Measurements from ENCODE around the gene RASL10A. TPM values are rescaled to one million over a fixed set of nuclear protein-coding genes. Genes with fewer than 3 reads are reported as not detected.

Gene RASL10A
- total RNA-seq, 1 experiment from 2014 or later = 1.6 TPM

GRCh38 chr22:29334696-29335344, 19.3 kb upstream of the RASL10A start:
- no peak overlapping the region for H3K4me3 Mint-ChIP-seq (ENCODE audit: low read depth, unreplicated experiment)
- peaks cover 35% of the 10 kb centered on the region for H3K36me3 Mint-ChIP-seq (ENCODE audit: insufficient read depth, unreplicated experiment)
- H3K4me1 Mint-ChIP-seq (ENCODE audit: low read depth, unreplicated experiment) = no peaks in the 10 kb centered on the region
- no peak for DNase-seq
- CTCF ChIA-PET = interaction anchor here (0.6 kb wide), 2 partner anchors 20 to 1717 kb away, joined by 3 to 10 read pairs; no protein-coding TSS in a partner anchor
- TF ChIP-seq, protein P1, sequence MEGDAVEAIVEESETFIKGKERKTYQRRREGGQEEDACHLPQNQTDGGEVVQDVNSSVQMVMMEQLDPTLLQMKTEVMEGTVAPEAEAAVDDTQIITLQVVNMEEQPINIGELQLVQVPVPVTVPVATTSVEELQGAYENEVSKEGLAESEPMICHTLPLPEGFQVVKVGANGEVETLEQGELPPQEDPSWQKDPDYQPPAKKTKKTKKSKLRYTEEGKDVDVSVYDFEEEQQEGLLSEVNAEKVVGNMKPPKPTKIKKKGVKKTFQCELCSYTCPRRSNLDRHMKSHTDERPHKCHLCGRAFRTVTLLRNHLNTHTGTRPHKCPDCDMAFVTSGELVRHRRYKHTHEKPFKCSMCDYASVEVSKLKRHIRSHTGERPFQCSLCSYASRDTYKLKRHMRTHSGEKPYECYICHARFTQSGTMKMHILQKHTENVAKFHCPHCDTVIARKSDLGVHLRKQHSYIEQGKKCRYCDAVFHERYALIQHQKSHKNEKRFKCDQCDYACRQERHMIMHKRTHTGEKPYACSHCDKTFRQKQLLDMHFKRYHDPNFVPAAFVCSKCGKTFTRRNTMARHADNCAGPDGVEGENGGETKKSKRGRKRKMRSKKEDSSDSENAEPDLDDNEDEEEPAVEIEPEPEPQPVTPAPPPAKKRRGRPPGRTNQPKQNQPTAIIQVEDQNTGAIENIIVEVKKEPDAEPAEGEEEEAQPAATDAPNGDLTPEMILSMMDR (IDR thresholded peaks at IDR 0.05; ENCODE audit: unreplicated experiment) = no peak
- intact Hi-C loops (cut with micrococcal nuclease; ENCODE audit: unreplicated experiment) = no loop called here
- no peak overlapping the region for H3K27ac Mint-ChIP-seq (ENCODE audit: unreplicated experiment)
- BruUV-seq (replicated peaks) = no TSS peak
- no peaks in the 10 kb centered on the region for H3K27me3 Mint-ChIP-seq (ENCODE audit: unreplicated experiment)
- no peaks in the 10 kb centered on the region for H3K9me3 Mint-ChIP-seq (ENCODE audit: low read depth, unreplicated experiment)

GRCh38 chr22:29334148-29334547, 18.7 kb upstream of the RASL10A start:
- no peak overlapping the region for H3K27ac Mint-ChIP-seq (ENCODE audit: unreplicated experiment)
- CTCF ChIA-PET = interaction anchor here (0.6 kb wide), 1 partner anchor 1718 kb away, joined by 10 read pairs; no protein-coding TSS in a partner anchor
- no peaks in the 10 kb centered on the region for H3K4me1 Mint-ChIP-seq (ENCODE audit: low read depth, unreplicated experiment)
- intact Hi-C loops (cut with micrococcal nuclease; ENCODE audit: unreplicated experiment) = no loop called here
- no peak overlapping the region for H3K4me3 Mint-ChIP-seq (ENCODE audit: low read depth, unreplicated experiment)
- BruUV-seq (replicated peaks) = no TSS peak
- no peaks in the 10 kb centered on the region for H3K9me3 Mint-ChIP-seq (ENCODE audit: low read depth, unreplicated experiment)
- H3K36me3 Mint-ChIP-seq (ENCODE audit: insufficient read depth, unreplicated experiment) = peaks cover 40% of the 10 kb centered on the region
- no peak for DNase-seq
- TF ChIP-seq, protein P1 (IDR thresholded peaks at IDR 0.05; ENCODE audit: unreplicated experiment) = no peak
- no peaks in the 10 kb centered on the region for H3K27me3 Mint-ChIP-seq (ENCODE audit: unreplicated experiment)

- no peak for DNase-seq
- TF ChIP-seq, protein P1 (IDR thresholded peaks at IDR 0.05; ENCODE audit: unreplicated experiment) = no peak
- no peaks in the 10 kb centered on the region for H3K4me1 Mint-ChIP-seq (ENCODE audit: low read depth, unreplicated experiment)
- CTCF ChIA-PET = no interaction called here
- no peak overlapping the region for H3K27ac Mint-ChIP-seq (ENCODE audit: unreplicated experiment)
- no peaks in the 10 kb centered on the region for H3K9me3 Mint-ChIP-seq (ENCODE audit: low read depth, unreplicated experiment)
- H3K27me3 Mint-ChIP-seq (ENCODE audit: unreplicated experiment) = no peaks in the 10 kb centered on the region
- no peak overlapping the region for H3K4me3 Mint-ChIP-seq (ENCODE audit: low read depth, unreplicated experiment)
- no TSS peak for BruUV-seq (replicated peaks)
- H3K36me3 Mint-ChIP-seq (ENCODE audit: insufficient read depth, unreplicated experiment) = peaks cover 38% of the 10 kb centered on the region
- intact Hi-C loops (cut with micrococcal nuclease; ENCODE audit: unreplicated experiment) = no loop called here
Observed at GRCh38 chr22:29332886-29333496, 17.5 kb upstream of the RASL10A start.

GRCh38 chr22:29331658-29332300, 16.3 kb upstream of the RASL10A start:
- CTCF ChIA-PET = no interaction called here
- Mint-ChIP-seq H3K4me3 (ENCODE audit: low read depth, unreplicated experiment) (no peak overlapping the region), H3K27ac (ENCODE audit: unreplicated experiment) (no peak overlapping the region), H3K36me3 (ENCODE audit: insufficient read depth, unreplicated experiment) (peaks cover 39% of the 10 kb centered on the region), H3K4me1 (ENCODE audit: low read depth, unreplicated experiment) (no peaks in the 10 kb centered on the region), H3K27me3 (ENCODE audit: unreplicated experiment) (no peaks in the 10 kb centered on the region), H3K9me3 (ENCODE audit: low read depth, unreplicated experiment) (no peaks in the 10 kb centered on the region)
- BruUV-seq (replicated peaks) = no TSS peak
- no peak for DNase-seq
- intact Hi-C loops (cut with micrococcal nuclease; ENCODE audit: unreplicated experiment) = no loop called here
- TF ChIP-seq, protein P1 (IDR thresholded peaks at IDR 0.05; ENCODE audit: unreplicated experiment) = no peak
